Sigmoid colon (tissue), 3 donors: ENCODE measurements around the gene CACNG3.

Experiments
- CTCF ChIP-seq, 4 experiments: fragments of 450-650 bp in 3 of 4; fragments of 200-600 bp in 1 of 4; IDR thresholded peaks; one replicate each; pipeline ENCODE4 v1.5.1; 2016 to 2019; ENCODE audit warnings: antibody characterized with exemption in 4 of 4, mild to moderate bottlenecking in 3 of 4, moderate library complexity in 2 of 4
- POLR2A ChIP-seq, 2 donors: fragments of 450-650 bp; IDR thresholded peaks; one replicate each; pipeline ENCODE4 v1.6.1; 2016; ENCODE audit warnings: antibody characterized with exemption in 2 of 2, mild to moderate bottlenecking in 2 of 2, moderate library complexity in 2 of 2

DNA sequence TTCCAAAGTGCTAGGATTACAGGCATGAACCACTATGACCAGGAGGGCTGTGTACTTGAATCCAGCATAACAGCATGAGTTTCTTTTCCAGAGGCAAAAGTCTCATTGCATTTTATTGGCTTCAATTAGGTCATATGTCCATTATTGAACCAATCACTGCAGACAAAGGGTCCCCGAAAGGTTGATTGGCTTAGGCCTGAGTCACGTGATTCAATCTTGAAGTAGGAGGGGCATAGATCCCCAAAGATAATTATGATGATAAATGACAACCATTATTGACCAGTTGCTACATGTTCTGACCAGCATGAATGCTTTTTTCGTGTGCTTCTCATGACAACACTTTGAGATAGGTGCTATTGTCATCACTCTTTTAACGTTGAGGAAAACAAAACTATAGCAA is 25.3 kb downstream of the CACNG3 start:
- TF ChIP-seq CTCF (IDR thresholded peaks at IDR 0.05) (no peak), POLR2A (IDR thresholded peaks at IDR 0.05) (no peak)
